ENCODE measurements around the gene RTTN.

Gene RTTN

GRCh38 chr18:70082430-70082829, 123.1 kb downstream of the RTTN start:
- no peak for DNase-seq (ENCODE audit: low read depth in 2 of 2)

- DNase-seq (ENCODE audit: low read depth in 2 of 2) = no peak
These were observed 127.4 kb downstream of the RTTN start for GRCh38 chr18:70078106-70078505.

- DNase-seq (ENCODE audit: low read depth in 2 of 2) = no peak
These were observed 129.6 kb downstream of the RTTN start for GRCh38 chr18:70075906-70076305.

GRCh38 chr18:70074116-70074515, 131.4 kb downstream of the RTTN start:
- DNase-seq (ENCODE audit: low read depth in 2 of 2) = no peak

- no peak for DNase-seq (ENCODE audit: low read depth in 2 of 2)
These were observed 132.1 kb downstream of the RTTN start for GRCh38 chr18:70073432-70073831.

- DNase-seq (ENCODE audit: low read depth in 2 of 2) = no peak
These were observed 132.8 kb downstream of the RTTN start for GRCh38 chr18:70072678-70073077.

GRCh38 chr18:70069965-70070364, 135.5 kb downstream of the RTTN start:
- DNase-seq (ENCODE audit: low read depth in 2 of 2) = no peak

- DNase-seq (ENCODE audit: low read depth in 2 of 2) = no peak
These were observed 136.1 kb downstream of the RTTN start for GRCh38 chr18:70069382-70069781.

GRCh38 chr18:70068981-70069380, 136.5 kb downstream of the RTTN start:
- DNase-seq (ENCODE audit: low read depth in 2 of 2) = no peak

GRCh38 chr18:70059684-70060083, 145.8 kb downstream of the RTTN start:
- DNase-seq (ENCODE audit: low read depth in 2 of 2) = no peak

GRCh38 chr18:70058916-70059315, 146.6 kb downstream of the RTTN start:
- no peak for DNase-seq (ENCODE audit: low read depth in 2 of 2)

GRCh38 chr18:70047931-70048603, 157.4 kb downstream of the RTTN start:
- DNase-seq (ENCODE audit: low read depth in 2 of 2) = no peak

GRCh38 chr18:70046796-70047195, 158.7 kb downstream of the RTTN start:
- no peak for DNase-seq (ENCODE audit: low read depth in 2 of 2)

- no peak for DNase-seq (ENCODE audit: low read depth in 2 of 2)
These were observed 159.3 kb downstream of the RTTN start for GRCh38 chr18:70046207-70046606.

- no peak for DNase-seq (ENCODE audit: low read depth in 2 of 2)
These were observed 160.9 kb downstream of the RTTN start for GRCh38 chr18:70044632-70045031.

GRCh38 chr18:70041459-70042050, 163.9 kb downstream of the RTTN start:
- DNase-seq (ENCODE audit: low read depth in 2 of 2) = no peak

- DNase-seq (ENCODE audit: low read depth in 2 of 2) = no peak
These were observed 166.3 kb downstream of the RTTN start for GRCh38 chr18:70039186-70039585.

GRCh38 chr18:70037431-70038061, 167.9 kb downstream of the RTTN start:
- no peak for DNase-seq (ENCODE audit: low read depth in 2 of 2)

GRCh38 chr18:70036771-70037347, 168.6 kb downstream of the RTTN start:
- DNase-seq (ENCODE audit: low read depth in 2 of 2) = no peak

GRCh38 chr18:70036168-70036567, 169.3 kb downstream of the RTTN start:
- no peak for DNase-seq (ENCODE audit: low read depth in 2 of 2)

- DNase-seq (ENCODE audit: low read depth in 2 of 2) = no peak
These were observed 174.3 kb downstream of the RTTN start for GRCh38 chr18:70031221-70031620.

- DNase-seq (ENCODE audit: low read depth in 2 of 2) = no peak
These were observed 174.8 kb downstream of the RTTN start for GRCh38 chr18:70030728-70031127.

GRCh38 chr18:70029163-70029562, 176.3 kb downstream of the RTTN start:
- DNase-seq (ENCODE audit: low read depth in 2 of 2) = no peak

Measured in stimulated activated CD8-positive, alpha-beta memory T cell treated with anti-CD3 and anti-CD28 coated beads, Interleukin-2, amount 100 ng/mL, for 1 hour (primary cell).